ENCODE measurements around the gene PLA2G12A. TPM values are rescaled to one million over a fixed set of nuclear protein-coding genes. Genes with fewer than 3 reads are reported as not detected.
"Not testable (repeated sequence)": the region's sequence is repeated elsewhere in the genome, so short reads cannot be mapped to it uniquely, and the experiment has no call there.

The PLA2G12A gene
- total and polyA plus RNA-seq, 4 donors = 24.2 to 36.0 (median 31.3) TPM

DNA sequence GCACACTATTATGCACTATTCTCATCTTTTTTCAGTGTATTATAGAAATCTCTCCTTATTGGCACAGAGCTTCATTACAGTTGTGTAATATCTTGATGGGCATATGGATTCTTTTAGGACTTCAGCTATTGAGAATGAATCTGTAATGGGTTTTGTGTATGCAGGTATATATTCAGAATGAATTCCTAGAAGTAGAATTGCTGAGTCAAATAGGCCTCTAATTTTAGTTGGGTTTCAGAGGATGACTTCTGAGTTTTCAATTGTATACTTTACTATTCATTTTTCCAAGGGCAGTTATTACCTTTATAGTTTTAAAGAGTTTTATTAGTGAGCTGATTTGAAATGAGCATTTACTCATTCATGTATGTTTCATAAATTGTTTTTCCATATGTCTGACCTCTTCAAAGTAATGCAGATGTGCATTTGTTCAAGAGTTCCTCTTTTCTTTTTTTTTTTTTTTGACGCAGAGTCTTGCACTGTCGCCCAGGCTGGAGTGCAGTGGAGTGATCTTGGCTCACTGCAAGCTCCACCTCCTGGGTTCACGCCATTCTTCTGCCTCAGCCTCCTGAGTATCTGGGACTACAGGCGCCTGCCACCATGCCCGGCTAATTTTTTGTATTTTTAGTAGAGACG, 46.1 kb downstream of the PLA2G12A start:
- no peaks in the 10 kb centered on the region for H3K27me3 ChIP-seq (ENCODE audit: control insufficient read depth in 3 of 3, insufficient read depth in 3 of 3, low read length in 2 of 3)
- no peak overlapping the region for H3K27ac ChIP-seq (ENCODE audit: low read depth in 1 of 2, low read length in 1 of 2)
- peaks cover 0 to 3% (median 0%) of the 10 kb centered on the region in 4 donors for H3K9me3 ChIP-seq (ENCODE audit: control insufficient read depth in 4 of 4, insufficient read depth in 3 of 4, low read length in 3 of 4)
- H3K4me1 ChIP-seq (ENCODE audit: control insufficient read depth in 5 of 5, insufficient read depth in 5 of 5, low read length in 5 of 5) = no peaks in the 10 kb centered on the region
- no peak overlapping the region for H3K4me3 ChIP-seq
- peaks cover 0 to 5% (median 2%) of the 10 kb centered on the region in 4 donors for H3K36me3 ChIP-seq (ENCODE audit: control insufficient read depth in 4 of 4, insufficient read depth in 4 of 4, low read length in 4 of 4)
- ATAC-seq (ENCODE audit: insufficient read depth, low FRiP score) = no peak
- H3K9ac ChIP-seq (ENCODE audit: insufficient read depth in 1 of 2, low read length in 2 of 2) = no peak overlapping the region
- 69 to 89% methylated on average over 6 of the region's 6 CpGs for WGBS, 2 donors
- no peak for DNase-seq
- TF ChIP-seq, protein P1, sequence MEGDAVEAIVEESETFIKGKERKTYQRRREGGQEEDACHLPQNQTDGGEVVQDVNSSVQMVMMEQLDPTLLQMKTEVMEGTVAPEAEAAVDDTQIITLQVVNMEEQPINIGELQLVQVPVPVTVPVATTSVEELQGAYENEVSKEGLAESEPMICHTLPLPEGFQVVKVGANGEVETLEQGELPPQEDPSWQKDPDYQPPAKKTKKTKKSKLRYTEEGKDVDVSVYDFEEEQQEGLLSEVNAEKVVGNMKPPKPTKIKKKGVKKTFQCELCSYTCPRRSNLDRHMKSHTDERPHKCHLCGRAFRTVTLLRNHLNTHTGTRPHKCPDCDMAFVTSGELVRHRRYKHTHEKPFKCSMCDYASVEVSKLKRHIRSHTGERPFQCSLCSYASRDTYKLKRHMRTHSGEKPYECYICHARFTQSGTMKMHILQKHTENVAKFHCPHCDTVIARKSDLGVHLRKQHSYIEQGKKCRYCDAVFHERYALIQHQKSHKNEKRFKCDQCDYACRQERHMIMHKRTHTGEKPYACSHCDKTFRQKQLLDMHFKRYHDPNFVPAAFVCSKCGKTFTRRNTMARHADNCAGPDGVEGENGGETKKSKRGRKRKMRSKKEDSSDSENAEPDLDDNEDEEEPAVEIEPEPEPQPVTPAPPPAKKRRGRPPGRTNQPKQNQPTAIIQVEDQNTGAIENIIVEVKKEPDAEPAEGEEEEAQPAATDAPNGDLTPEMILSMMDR (IDR thresholded peaks at IDR 0.05; ENCODE audit: control extremely low read depth, extremely low read depth) = no peak

DNA sequence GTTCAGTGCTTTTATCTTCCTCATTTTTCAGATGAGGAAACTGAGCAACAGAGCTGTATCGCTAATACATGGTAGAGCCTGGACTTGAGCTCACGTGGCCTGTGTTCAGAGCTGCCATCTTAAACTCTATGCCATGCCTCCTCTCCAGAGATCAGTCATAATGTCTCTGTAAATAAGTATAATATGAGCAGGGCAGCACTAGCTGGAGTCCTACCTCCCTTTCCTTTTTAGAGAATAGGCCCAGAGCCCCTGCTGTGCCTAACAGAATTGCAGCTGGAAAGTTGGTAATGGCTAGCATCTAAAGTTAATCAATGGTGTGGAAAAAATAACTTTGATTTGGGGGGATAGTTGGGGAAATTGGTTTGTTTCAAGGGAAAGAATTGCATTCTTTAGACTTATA, 47.0 kb downstream of the PLA2G12A start:
- Histone ChIP-seq H3K36me3 (ENCODE audit: control insufficient read depth in 4 of 4, insufficient read depth in 4 of 4, low read length in 4 of 4) (peaks cover 0 to 5% (median 2%) of the 10 kb centered on the region in 4 donors), H3K9me3 (ENCODE audit: control insufficient read depth in 4 of 4, insufficient read depth in 3 of 4, low read length in 3 of 4) (peaks cover 0 to 3% (median 0%) of the 10 kb centered on the region in 4 donors), H3K9ac (ENCODE audit: insufficient read depth in 1 of 2, low read length in 2 of 2) (no peak overlapping the region), H3K4me1 (ENCODE audit: control insufficient read depth in 5 of 5, insufficient read depth in 5 of 5, low read length in 5 of 5) (no peaks in the 10 kb centered on the region), H3K27me3 (ENCODE audit: control insufficient read depth in 3 of 3, insufficient read depth in 3 of 3, low read length in 2 of 3) (no peaks in the 10 kb centered on the region), H3K4me3 (no peak overlapping the region), H3K27ac (ENCODE audit: low read depth in 1 of 2, low read length in 1 of 2) (no peak overlapping the region)
- TF ChIP-seq, protein P1 (IDR thresholded peaks at IDR 0.05; ENCODE audit: control extremely low read depth, extremely low read depth) = no peak
- WGBS, 2 donors = 94% methylated on average over 2 of the region's 2 CpGs
- no peak for ATAC-seq (ENCODE audit: insufficient read depth, low FRiP score)
- no peak for DNase-seq

DNA sequence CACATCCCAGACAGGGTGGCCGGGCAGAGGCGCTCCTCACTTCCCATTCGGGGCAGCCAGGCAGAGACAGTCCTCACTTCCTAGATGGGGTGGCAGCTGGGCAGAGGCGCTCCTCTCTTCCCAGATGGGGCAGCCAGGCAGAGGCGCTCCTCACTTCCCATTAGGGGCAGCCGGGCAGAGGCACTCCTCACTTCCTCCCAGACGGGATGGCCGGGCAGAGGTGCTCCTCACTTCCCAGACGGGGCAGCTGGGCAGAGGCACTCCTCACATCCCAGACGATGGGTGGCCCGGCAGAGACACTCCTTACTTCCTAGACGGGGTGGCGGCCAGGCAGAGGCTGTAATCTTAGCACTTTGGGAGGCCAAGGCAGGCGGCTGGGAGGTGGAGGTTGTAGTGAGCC, 50.9 kb downstream of the PLA2G12A start:
- ATAC-seq (ENCODE audit: insufficient read depth, low FRiP score); H3K9me3 ChIP-seq (ENCODE audit: control insufficient read depth in 4 of 4, insufficient read depth in 3 of 4, low read length in 3 of 4); H3K4me1 ChIP-seq (ENCODE audit: control insufficient read depth in 5 of 5, insufficient read depth in 5 of 5, low read length in 5 of 5); H3K27me3 ChIP-seq (ENCODE audit: control insufficient read depth in 3 of 3, insufficient read depth in 3 of 3, low read length in 2 of 3); H3K4me3 ChIP-seq; H3K27ac ChIP-seq (ENCODE audit: low read depth in 1 of 2, low read length in 1 of 2); DNase-seq; H3K9ac ChIP-seq (ENCODE audit: insufficient read depth in 1 of 2, low read length in 2 of 2); H3K36me3 ChIP-seq (ENCODE audit: control insufficient read depth in 4 of 4, insufficient read depth in 4 of 4, low read length in 4 of 4): not testable (repeated sequence)
- WGBS, 2 donors = 96 to 97% methylated on average over 13 to 14 of the region's 14 CpGs

DNA sequence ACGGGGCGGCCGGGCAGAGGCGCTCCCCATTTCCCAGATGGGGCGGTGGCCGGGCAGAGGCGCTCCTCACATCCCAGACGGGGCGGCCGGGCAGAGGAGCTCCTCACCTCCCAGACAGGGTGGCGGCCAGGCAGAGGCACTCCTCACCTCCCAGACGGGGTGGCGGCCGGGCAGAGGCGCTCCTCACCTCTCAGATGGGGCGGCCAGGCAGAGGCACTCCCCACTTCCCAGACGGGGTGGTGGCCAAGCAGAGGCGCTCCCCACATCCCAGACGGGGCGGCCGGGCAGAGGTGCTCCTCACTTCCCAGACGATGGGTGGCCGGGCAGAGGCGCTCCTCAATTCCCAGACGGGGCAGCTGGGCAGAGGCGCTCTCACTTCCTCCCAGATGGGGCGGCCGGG, 51.4 kb downstream of the PLA2G12A start:
- WGBS, 2 donors = 92 to 96% methylated on average over 14 to 28 of the region's 28 CpGs

More for the DNA sequence above, 51.4 kb downstream of the PLA2G12A start:
- not testable (repeated sequence) for H3K4me3 ChIP-seq; H3K9me3 ChIP-seq (ENCODE audit: control insufficient read depth in 4 of 4, insufficient read depth in 3 of 4, low read length in 3 of 4); H3K27me3 ChIP-seq (ENCODE audit: control insufficient read depth in 3 of 3, insufficient read depth in 3 of 3, low read length in 2 of 3); H3K4me1 ChIP-seq (ENCODE audit: control insufficient read depth in 5 of 5, insufficient read depth in 5 of 5, low read length in 5 of 5); H3K27ac ChIP-seq (ENCODE audit: low read depth in 1 of 2, low read length in 1 of 2); H3K36me3 ChIP-seq (ENCODE audit: control insufficient read depth in 4 of 4, insufficient read depth in 4 of 4, low read length in 4 of 4); ATAC-seq (ENCODE audit: insufficient read depth, low FRiP score); DNase-seq; H3K9ac ChIP-seq (ENCODE audit: insufficient read depth in 1 of 2, low read length in 2 of 2)
